ENCODE results near the gene ZNF343. TPM values are rescaled to one million over a fixed set of nuclear protein-coding genes. Genes with fewer than 3 reads are reported as not detected.

The ZNF343 gene
- total RNA-seq, 4 donors from 2014 or later: 12.0 to 15.6 (median 13.6) TPM

- no peak for DNase-seq (ENCODE audit: low spot score in 2 of 2)
- Histone ChIP-seq H3K4me1 (no peaks in the 10 kb centered on the region), H3K27ac (no peak overlapping the region), H3K9me3 (no peaks in the 10 kb centered on the region), H3K27me3 (no peaks in the 10 kb centered on the region), H3K36me3 (peaks cover 10 to 70% (median 21%) of the 10 kb centered on the region in 3 donors), H3K4me3 (no peak overlapping the region)
- TF ChIP-seq CTCF (IDR thresholded peaks at IDR 0.05) (no peak), POLR2A (IDR thresholded peaks at IDR 0.05) (no peak), EP300 (IDR thresholded peaks at IDR 0.05) (no peak)
- WGBS, 2 donors: 90 to 94% methylated on average over 4 of the region's 4 CpGs
Observed at GRCh38 chr20:2460752-2461424, 47.8 kb downstream of the ZNF343 start.

- H3K36me3 ChIP-seq: peaks cover 10 to 62% (median 15%) of the 10 kb centered on the region in 3 donors
- no peaks in the 10 kb centered on the region for H3K27me3 ChIP-seq
- TF ChIP-seq CTCF (IDR thresholded peaks at IDR 0.05): no peak
- no peak for TF ChIP-seq POLR2A (IDR thresholded peaks at IDR 0.05)
- no peak for TF ChIP-seq EP300 (IDR thresholded peaks at IDR 0.05)
- DNase-seq (ENCODE audit: low spot score in 2 of 2): no peak
- H3K4me1 ChIP-seq: no peaks in the 10 kb centered on the region
- H3K4me3 ChIP-seq: no peak overlapping the region
- H3K27ac ChIP-seq: no peak overlapping the region
- 65 to 66% methylated on average over 1 of the region's 1 CpG for WGBS, 2 donors
- no peaks in the 10 kb centered on the region for H3K9me3 ChIP-seq
Observed at GRCh38 chr20:2459981-2460751, 48.5 kb downstream of the ZNF343 start.

GRCh38 chr20:2458919-2459499 is 49.7 kb downstream of the ZNF343 start:
- Histone ChIP-seq H3K27ac (no peak overlapping the region), H3K27me3 (no peaks in the 10 kb centered on the region), H3K9me3 (no peaks in the 10 kb centered on the region), H3K36me3 (peaks cover 10 to 51% (median 15%) of the 10 kb centered on the region in 3 donors), H3K4me3 (no peak overlapping the region), H3K4me1 (peaks cover 0 to 6% (median 0%) of the 10 kb centered on the region in 4 donors)
- WGBS, 2 donors: 85 to 87% methylated on average over 3 of the region's 3 CpGs
- TF ChIP-seq EP300 (IDR thresholded peaks at IDR 0.05) (no peak), POLR2A (IDR thresholded peaks at IDR 0.05) (no peak), CTCF (IDR thresholded peaks at IDR 0.05) (no peak)
- no peak for DNase-seq (ENCODE audit: low spot score in 2 of 2)

GRCh38 chr20:2455771-2456497 is 52.8 kb downstream of the ZNF343 start:
- Histone ChIP-seq H3K4me3 (no peak overlapping the region), H3K27me3 (no peaks in the 10 kb centered on the region), H3K9me3 (no peaks in the 10 kb centered on the region), H3K27ac (no peak overlapping the region), H3K4me1 (peaks cover 0 to 10% (median 0%) of the 10 kb centered on the region in 4 donors), H3K36me3 (peaks cover 0 to 20% (median 0%) of the 10 kb centered on the region in 3 donors)
- WGBS, 2 donors: 63 to 79% methylated on average over 2 of the region's 2 CpGs
- DNase-seq (ENCODE audit: low spot score in 2 of 2): no peak
- TF ChIP-seq POLR2A (IDR thresholded peaks at IDR 0.05) (no peak), CTCF (IDR thresholded peaks at IDR 0.05) (no peak), EP300 (IDR thresholded peaks at IDR 0.05) (no peak)

All from tibial nerve (tissue), 4 donors.